ENCODE results near the gene PRKCH. TPM values are rescaled to one million over a fixed set of nuclear protein-coding genes. Genes with fewer than 3 reads are reported as not detected.

PRKCH gene
- total RNA-seq, 4 donors from 2014 or later = 15.7 to 74.7 (median 38.4) TPM

DNA sequence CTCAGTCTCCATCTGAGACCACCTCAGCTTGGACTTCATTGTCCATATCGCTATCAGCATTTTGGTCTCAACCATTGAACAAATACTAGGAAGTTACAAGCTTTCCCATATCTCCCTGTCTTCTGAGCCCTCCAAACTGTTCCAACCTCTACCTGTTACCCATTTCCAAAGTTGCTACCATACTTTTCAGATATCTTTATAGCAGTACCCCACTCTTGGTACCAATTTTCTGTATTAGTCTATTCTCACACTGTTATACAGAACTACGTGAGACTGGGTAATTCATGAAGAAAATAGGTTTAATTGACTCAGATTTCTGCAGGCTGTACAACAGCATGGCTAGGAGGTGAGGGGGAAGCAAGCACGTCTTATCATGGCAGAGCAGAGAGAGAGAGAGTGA is 53.8 kb downstream of the PRKCH start:
- ATAC-seq (ENCODE audit: low FRiP score) (no peak), DNase-seq (ENCODE audit: low spot score) (no peak)
- TF ChIP-seq, protein P1, sequence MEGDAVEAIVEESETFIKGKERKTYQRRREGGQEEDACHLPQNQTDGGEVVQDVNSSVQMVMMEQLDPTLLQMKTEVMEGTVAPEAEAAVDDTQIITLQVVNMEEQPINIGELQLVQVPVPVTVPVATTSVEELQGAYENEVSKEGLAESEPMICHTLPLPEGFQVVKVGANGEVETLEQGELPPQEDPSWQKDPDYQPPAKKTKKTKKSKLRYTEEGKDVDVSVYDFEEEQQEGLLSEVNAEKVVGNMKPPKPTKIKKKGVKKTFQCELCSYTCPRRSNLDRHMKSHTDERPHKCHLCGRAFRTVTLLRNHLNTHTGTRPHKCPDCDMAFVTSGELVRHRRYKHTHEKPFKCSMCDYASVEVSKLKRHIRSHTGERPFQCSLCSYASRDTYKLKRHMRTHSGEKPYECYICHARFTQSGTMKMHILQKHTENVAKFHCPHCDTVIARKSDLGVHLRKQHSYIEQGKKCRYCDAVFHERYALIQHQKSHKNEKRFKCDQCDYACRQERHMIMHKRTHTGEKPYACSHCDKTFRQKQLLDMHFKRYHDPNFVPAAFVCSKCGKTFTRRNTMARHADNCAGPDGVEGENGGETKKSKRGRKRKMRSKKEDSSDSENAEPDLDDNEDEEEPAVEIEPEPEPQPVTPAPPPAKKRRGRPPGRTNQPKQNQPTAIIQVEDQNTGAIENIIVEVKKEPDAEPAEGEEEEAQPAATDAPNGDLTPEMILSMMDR (IDR thresholded peaks at IDR 0.05) = no peak

DNA sequence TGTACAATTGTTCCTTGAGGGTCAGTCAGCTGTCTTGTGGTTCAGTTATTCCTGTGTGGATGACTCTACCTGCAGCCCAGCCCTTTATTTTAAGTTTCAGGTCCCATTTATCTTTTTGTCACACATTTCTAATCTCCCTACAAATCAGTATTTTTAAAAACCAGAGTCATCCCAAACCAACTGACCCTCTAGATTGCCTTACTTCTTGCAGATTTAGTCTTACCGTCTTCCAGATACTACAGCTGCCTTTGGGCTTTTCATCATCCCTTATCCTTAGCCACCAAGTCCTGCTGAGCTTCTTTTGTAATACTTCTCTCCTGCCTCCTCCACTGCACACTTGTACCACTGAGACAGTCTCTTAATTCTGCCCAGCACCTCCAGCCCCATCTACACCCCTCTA is 54.9 kb downstream of the PRKCH start:
- no peak for ATAC-seq (ENCODE audit: low FRiP score)
- DNase-seq (ENCODE audit: low spot score) = no peak
- TF ChIP-seq, protein P1 (IDR thresholded peaks at IDR 0.05) = no peak

DNA sequence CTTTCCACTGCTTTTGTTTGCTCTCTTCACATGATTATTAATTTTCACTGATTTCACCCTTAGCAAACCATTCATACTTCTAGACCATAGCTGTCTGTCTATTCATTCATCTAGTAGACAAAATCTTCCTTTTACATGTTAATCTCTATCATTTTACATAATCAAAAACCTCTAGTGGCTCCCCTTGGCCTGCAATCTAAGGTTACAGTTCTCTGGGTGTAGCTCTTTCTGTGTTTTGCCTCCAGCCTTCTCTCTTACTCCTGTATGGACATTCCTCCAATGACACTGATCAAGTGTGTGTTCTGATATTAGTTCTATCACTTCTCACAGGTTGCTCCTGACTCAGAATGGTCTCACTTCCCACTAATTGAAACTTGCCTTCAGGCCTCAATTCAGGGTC is 56.4 kb downstream of the PRKCH start:
- TF ChIP-seq, protein P1 (IDR thresholded peaks at IDR 0.05) = no peak
- no peak for ATAC-seq (ENCODE audit: low FRiP score)
- no peak for DNase-seq (ENCODE audit: low spot score)

DNA sequence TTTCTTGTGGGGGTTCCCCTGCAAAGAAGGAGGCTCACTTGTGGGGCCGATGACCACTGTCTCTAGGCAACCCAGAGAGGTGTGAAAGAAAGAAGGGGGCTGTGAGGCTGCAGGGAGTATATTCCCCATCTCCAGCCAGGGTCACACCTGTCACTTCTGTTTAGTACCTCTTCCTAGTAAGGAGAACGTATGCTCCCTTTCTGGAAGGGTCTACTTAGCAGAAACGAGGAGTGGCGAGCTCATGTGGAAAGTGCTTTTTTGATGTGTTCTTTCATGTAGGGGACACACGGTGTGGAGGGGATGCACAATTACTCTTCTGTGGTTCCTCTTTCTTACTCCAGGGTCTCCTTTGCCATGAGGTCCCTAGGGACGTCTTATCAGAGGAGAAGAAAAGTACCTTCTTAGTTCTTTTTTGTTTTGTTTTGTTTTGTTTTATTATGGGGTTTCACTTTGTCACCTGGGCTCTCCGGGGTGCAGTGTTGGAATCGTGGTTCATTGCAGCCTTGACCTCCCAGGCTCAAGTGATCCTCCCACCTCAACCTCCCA is 58.3 kb downstream of the PRKCH start:
- TF ChIP-seq, protein P1 (IDR thresholded peaks at IDR 0.05) = no peak
- no peak for ATAC-seq (ENCODE audit: low FRiP score)

DNA sequence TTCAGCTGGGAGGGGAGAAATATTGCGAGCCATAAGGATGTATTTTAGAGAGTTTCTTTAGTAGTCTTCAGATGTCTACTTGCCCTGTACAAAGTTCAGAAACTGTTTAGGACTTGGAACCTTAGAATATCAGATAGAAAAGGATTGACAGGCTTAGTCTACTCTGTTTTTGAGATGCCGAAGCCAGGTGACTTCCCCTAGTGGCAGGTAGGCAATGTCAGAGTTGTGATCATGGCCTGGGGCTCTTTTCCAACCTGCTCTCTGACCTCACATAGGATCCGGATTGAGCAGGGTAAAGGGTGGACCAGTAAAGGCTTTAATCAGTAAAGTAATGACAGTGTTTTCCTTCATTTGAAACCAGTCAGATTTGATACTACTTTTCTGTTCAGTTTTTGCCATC is 59.6 kb downstream of the PRKCH start:
- TF ChIP-seq, protein P1 (IDR thresholded peaks at IDR 0.05) = no peak
- DNase-seq (ENCODE audit: low spot score) (no peak), ATAC-seq (ENCODE audit: low FRiP score) (no peak)

More for the DNA sequence above, 58.3 kb downstream of the PRKCH start:
- DNase-seq (ENCODE audit: low spot score) = no peak

DNA sequence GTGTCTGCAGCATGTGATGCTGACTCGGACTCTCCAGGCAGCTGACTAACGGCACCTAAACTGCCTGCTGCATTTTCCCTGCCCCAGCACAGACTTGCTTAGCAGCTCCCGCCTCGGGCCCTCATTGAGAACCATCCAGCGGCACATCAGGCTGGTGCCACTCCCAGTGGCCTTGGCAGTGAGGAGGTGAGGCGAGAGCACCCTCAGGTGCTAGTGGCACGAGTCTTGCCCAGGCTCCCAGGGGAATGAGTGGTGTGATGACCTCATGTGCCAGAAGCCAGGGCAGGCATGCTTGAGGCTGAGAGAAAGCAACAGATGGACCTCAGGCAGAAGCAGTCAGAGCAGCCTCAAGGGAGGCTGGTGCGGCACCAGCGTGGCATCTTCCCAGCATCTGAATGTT is 60.2 kb downstream of the PRKCH start:
- no peak for ATAC-seq (ENCODE audit: low FRiP score)
- DNase-seq (ENCODE audit: low spot score) = no peak
- TF ChIP-seq, protein P1 (IDR thresholded peaks at IDR 0.05) = no peak

DNA sequence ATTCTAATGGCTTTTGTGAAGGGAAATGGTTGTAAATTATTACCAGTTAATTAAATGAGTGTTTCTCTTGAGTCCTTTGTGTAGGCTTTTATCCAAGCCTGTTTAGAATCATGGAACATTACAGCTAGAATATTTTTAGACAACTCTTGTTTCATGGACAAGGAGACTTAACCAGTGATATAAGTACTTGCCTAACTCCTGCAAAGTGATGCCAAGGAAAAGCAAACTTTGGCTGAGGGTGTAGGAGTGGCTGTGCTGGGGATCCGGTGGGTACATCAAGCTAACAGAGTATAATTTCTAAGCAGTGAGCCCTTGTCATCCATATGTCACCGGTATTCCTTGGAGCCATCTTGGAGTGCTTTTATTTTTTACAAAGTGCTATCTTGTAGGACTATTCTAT is 61.5 kb downstream of the PRKCH start:
- ATAC-seq (ENCODE audit: low FRiP score) (no peak), DNase-seq (ENCODE audit: low spot score) (no peak)
- TF ChIP-seq, protein P1 (IDR thresholded peaks at IDR 0.05) = no peak
